PC-3 (cell line): ENCODE data around the gene LILRA6. TPM values are rescaled to one million over a fixed set of nuclear protein-coding genes. Genes with fewer than 3 reads are reported as not detected.
"Not testable (repeated sequence)": the region's sequence is repeated elsewhere in the genome, so short reads cannot be mapped to it uniquely, and the experiment has no call there.

Experiments used
- ATAC-seq: fragments of 200-7000 bp; cut with Tn5 transposase; 2 replicates; pipeline ENCODE4 v1.9.1; 2020; ENCODE audit warnings: mild to moderate bottlenecking, moderate library complexity
- Bru-seq: library from RNA; stranded (reverse); fragments of 400-500 nt; gene quantifications from one replicate; lab custom pipeline; 2021; lab: Mats Ljungman, UMichigan
- BruChase-seq, 2 experiments: library from RNA; stranded (reverse); fragments of 400-500 nt; gene quantifications; one replicate each; lab custom pipeline; 2021; lab: Mats Ljungman, UMichigan
- BruUV-seq: library from RNA; stranded (reverse); fragments of 400-500 nt; replicated peaks from 2 replicates; lab custom pipeline; 2021; lab: Mats Ljungman, UMichigan
- CTCF ChIA-PET: fragments of 300-600 bp; sonication (Branson Sonifier 250); formaldehyde crosslinking; loops from one replicate; lab custom pipeline; 2022; ENCODE audit warnings: antibody characterized with exemption; lab: Charles Lee
- POLR2A ChIA-PET: fragments of 300-600 bp; sonication (Branson Sonifier 250); formaldehyde crosslinking; loops from one replicate; lab custom pipeline; 2022; ENCODE audit warnings: antibody characterized with exemption; ENCODE audit not compliant: unreplicated experiment; lab: Charles Lee
- DNase-seq: peaks from one replicate; pipeline ENCODE4 v3.0.0-alpha.2; 2015
- H2AFZ ChIP-seq: fragments of 300-600 bp; sonication (generic); 2 replicates; pipeline ENCODE4 v1.6.0; 2016; ENCODE audit warnings: antibody characterized with exemption, low read length
- H3F3A ChIP-seq: fragments of 300-600 bp; sonication (generic); one replicate; pipeline ENCODE4 v1.6.0; 2017; ENCODE audit warnings: antibody characterized with exemption, low read length, control low read depth, mild to moderate bottlenecking; ENCODE audit not compliant: unreplicated experiment
- H3K27ac ChIP-seq: fragments of 300-600 bp; sonication (generic); 2 replicates; pipeline ENCODE4 v1.5.1; 2016; ENCODE audit warnings: mild to moderate bottlenecking, low read length
- H3K27me3 ChIP-seq: fragments of 300-600 bp; sonication (generic); 2 replicates; pipeline ENCODE4 v1.6.1; 2016; ENCODE audit warnings: low read length, mixed read lengths
- H3K36me3 ChIP-seq: fragments of 300-600 bp; sonication (generic); 2 replicates; pipeline ENCODE4 v1.6.1; 2016; ENCODE audit warnings: low read depth, mixed run types, low read length, mixed read lengths
- H3K4me1 ChIP-seq: fragments of 300-600 bp; sonication (generic); 2 replicates; pipeline ENCODE4 v1.5.1; 2016; ENCODE audit warnings: low read length; ENCODE audit not compliant: insufficient read depth
- H3K4me2 ChIP-seq: fragments of 300-600 bp; sonication (generic); 2 replicates; pipeline ENCODE4 v1.6.0; 2016; ENCODE audit warnings: low read length
- H3K4me3 ChIP-seq: fragments of 300-600 bp; sonication (generic); 2 replicates; pipeline ENCODE4 v1.5.1; 2016; ENCODE audit warnings: mild to moderate bottlenecking, low read length, mixed read lengths
- H3K79me2 ChIP-seq: fragments of 300-600 bp; sonication (generic); 2 replicates; pipeline ENCODE4 v1.6.1; 2017; ENCODE audit warnings: low read length, mixed read lengths
- H3K9ac ChIP-seq: fragments of 300-600 bp; sonication (generic); 2 replicates; pipeline ENCODE4 v1.6.0; 2016; ENCODE audit warnings: mild to moderate bottlenecking, low read length
- H3K9me2 ChIP-seq: fragments of 300-600 bp; sonication (generic); replicated peaks from 2 replicates; pipeline ENCODE4 v1.6.1; 2016; ENCODE audit warnings: mixed run types, low read length, mixed read lengths
- H3K9me3 ChIP-seq: fragments of 300-600 bp; sonication (generic); 2 replicates; pipeline ENCODE4 v1.6.1; 2016; ENCODE audit warnings: low read length, mixed read lengths
- H4K20me1 ChIP-seq: fragments of 300-600 bp; sonication (generic); 2 replicates; pipeline ENCODE4 v1.6.1; 2016; ENCODE audit warnings: low read length, mixed read lengths
- CTCF ChIP-seq: fragments of 300-600 bp; sonication (generic); conservative IDR thresholded peaks from 2 replicates; pipeline ENCODE4 v1.5.1; 2017; ENCODE audit warnings: antibody characterized with exemption, low read depth, mild to moderate bottlenecking, low read length
- EZH2 ChIP-seq: fragments of 300-600 bp; sonication (generic); IDR thresholded peaks from one replicate; pipeline ENCODE4 v1.6.1; 2017; ENCODE audit warnings: antibody characterized with exemption, mild to moderate bottlenecking, low read length; ENCODE audit not compliant: unreplicated experiment
- EZH2phosphoT487 ChIP-seq: fragments of 300-600 bp; sonication (generic); IDR thresholded peaks from 2 replicates; pipeline ENCODE4 v1.6.1; 2018; ENCODE audit warnings: mild to moderate bottlenecking, antibody characterized with exemption, low read length, borderline replicate concordance
- intact Hi-C: fragments of 100-400 bp; cut with micrococcal nuclease; formaldehyde crosslinking; loops from 2 replicates; pipeline ENCODE4 v1.9.0; 2023
- long read RNA-seq: library from polyadenylated mRNA; unstranded; transcript quantifications from one replicate; pipeline ENCODE4 v2.0.0, GENCODE V29; 2021; ENCODE audit not compliant: unreplicated experiment
- total RNA-seq: library from RNA; depleted of rRNA; stranded (reverse); fragments of >200 nt; gene quantifications from 2 replicates; pipeline ENCODE4 v1.2.3, GENCODE V29; 2014; rRNA removed

The LILRA6 gene
- total RNA-seq (not detected in 2 replicates), Bru-seq, nascent RNA (not detected), BruChase-seq, experiment 1, labeled RNA remaining after a 6-hour chase (not detected), BruChase-seq, experiment 2, labeled RNA remaining after a 2-hour chase (not detected)
- long read RNA-seq: 0 reads

- intact Hi-C loops, H3K27me3 ChIP-seq, ATAC-seq, CTCF ChIA-PET, POLR2A ChIA-PET, H3K27ac ChIP-seq, H4K20me1 ChIP-seq, H3K36me3 ChIP-seq, H3K9me2 ChIP-seq, H3K4me3 ChIP-seq, H3K4me2 ChIP-seq, H3K79me2 ChIP-seq, H3K9ac ChIP-seq, H3K9me3 ChIP-seq, H3K4me1 ChIP-seq, H3F3A ChIP-seq, H2AFZ ChIP-seq, BruUV-seq, DNase-seq: not testable (repeated sequence)
Observed at GRCh38 chr19:54242646-54243045, at the start of gene LILRA6. Gene LILRA6, minus strand, starts transcription at chr19:54242790.

DNA sequence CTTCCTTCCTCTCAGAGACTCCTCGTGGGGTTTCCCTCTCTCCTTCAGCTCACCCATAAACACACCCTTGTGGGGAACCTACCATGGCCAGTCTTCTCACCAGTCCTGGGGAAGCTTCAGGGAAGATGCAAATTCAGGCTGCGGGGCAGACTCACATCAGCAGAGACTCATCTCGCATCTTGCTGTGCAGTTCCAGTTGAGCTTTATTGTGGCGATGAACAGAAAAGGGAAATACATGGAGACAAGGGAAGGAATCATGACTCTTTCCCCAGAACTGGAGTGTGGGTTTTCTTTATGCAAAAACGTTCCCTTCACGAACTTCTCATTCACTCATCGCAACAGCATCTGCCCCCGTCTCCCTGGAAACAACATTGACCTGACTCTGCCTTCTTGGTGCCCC, 46.6 kb upstream of the LILRA6 start:
- intact Hi-C loops, ATAC-seq, POLR2A ChIA-PET, H3K9me2 ChIP-seq, DNase-seq, H2AFZ ChIP-seq, H3K36me3 ChIP-seq, H3K27ac ChIP-seq, CTCF ChIA-PET, H4K20me1 ChIP-seq, H3K4me3 ChIP-seq, H3K79me2 ChIP-seq, H3K4me2 ChIP-seq, H3K4me1 ChIP-seq, H3F3A ChIP-seq, H3K9me3 ChIP-seq, BruUV-seq, H3K9ac ChIP-seq: not testable (repeated sequence)
- peaks cover 87% of the 10 kb centered on the region for H3K27me3 ChIP-seq

GRCh38 chr19:54287456-54287855, 44.9 kb upstream of the LILRA6 start:
- ChIA-PET POLR2A (no interaction called here), CTCF (no interaction called here)
- no peaks in the 10 kb centered on the region; the same call in 1 of the 2 replicates for H3K9me3 ChIP-seq
- no peaks in the 10 kb centered on the region for H3K9me2 ChIP-seq
- no peak overlapping the region for H3K27ac ChIP-seq
- no peak overlapping the region for H3K4me3 ChIP-seq
- ATAC-seq: no peak
- no peaks in the 10 kb centered on the region for H3K4me1 ChIP-seq
- H3K36me3 ChIP-seq: no peaks in the 10 kb centered on the region
- no TSS peak for BruUV-seq
- H3K79me2 ChIP-seq: no peaks in the 10 kb centered on the region
- no peaks in the 10 kb centered on the region for H4K20me1 ChIP-seq
- no peak overlapping the region for H3K4me2 ChIP-seq
- no peaks in the 10 kb centered on the region for H3F3A ChIP-seq
- no peak for TF ChIP-seq EZH2
- TF ChIP-seq CTCF: no peak
- TF ChIP-seq EZH2phosphoT487: no peak
- no peak overlapping the region for H2AFZ ChIP-seq
- peaks cover 87% of the 10 kb centered on the region for H3K27me3 ChIP-seq
- H3K9ac ChIP-seq: no peak overlapping the region
- intact Hi-C loops: no loop called here
- DNase-seq: no peak

DNA sequence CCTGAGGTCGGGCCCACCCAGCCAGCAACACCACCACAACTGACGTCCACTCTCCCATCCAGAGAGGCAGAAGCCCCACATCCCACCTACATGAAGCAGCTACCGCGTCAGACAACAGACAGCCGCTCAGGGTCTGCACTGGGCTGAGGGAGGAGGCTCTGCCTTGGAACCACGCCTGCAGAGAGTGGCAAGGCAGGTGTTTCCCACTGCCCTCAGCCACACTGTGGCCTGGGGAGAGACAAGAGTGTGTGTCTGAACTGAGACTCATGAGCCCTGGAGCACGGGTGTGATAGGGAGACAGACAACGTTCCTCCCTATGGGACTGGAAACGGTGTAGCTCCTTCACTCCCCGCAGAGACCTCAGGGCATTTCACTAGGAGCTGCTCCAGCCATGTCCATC, 43.7 kb upstream of the LILRA6 start:
- H3K9ac ChIP-seq, H3K4me2 ChIP-seq, H3K4me3 ChIP-seq, H3K4me1 ChIP-seq, H3K79me2 ChIP-seq, ATAC-seq, H3K27ac ChIP-seq, DNase-seq, intact Hi-C loops, H4K20me1 ChIP-seq, BruUV-seq, H2AFZ ChIP-seq, POLR2A ChIA-PET, CTCF ChIA-PET, H3F3A ChIP-seq, H3K9me2 ChIP-seq, H3K9me3 ChIP-seq, H3K36me3 ChIP-seq: not testable (repeated sequence)
- peaks cover 87% of the 10 kb centered on the region for H3K27me3 ChIP-seq

DNA sequence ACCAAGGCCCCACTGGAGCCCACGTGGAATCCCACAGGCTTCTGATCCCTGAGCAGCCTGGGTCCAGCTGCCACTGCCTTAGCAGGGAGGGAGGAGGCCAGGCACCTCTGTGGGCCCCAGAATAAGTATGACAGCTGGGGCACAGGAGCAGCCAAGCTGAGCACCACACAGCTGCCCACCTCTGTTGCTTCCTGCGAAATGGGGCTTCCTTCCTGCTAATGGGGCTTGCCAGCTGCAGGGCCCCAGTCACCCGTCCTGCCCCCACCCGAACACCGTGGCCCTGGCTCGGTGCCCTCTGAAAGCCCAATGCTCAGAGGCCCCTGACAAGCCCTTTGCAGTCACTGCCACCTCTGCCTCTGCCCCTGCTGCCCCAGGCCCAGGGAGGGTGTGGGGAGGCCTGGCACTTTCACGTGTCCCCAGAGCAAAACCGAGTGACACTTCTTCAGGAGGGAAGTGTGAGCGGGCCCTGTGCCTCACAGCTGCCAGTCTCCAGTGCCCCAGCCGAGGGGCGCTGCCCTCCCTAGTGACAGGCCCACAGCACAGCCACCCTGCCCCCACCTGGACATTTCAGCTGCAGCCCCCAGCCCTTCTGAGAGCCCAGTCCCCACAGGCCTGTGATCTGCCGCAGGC, 43.0 kb upstream of the LILRA6 start:
- H3F3A ChIP-seq: not testable (repeated sequence)

More for the DNA sequence above, 43.0 kb upstream of the LILRA6 start:
- POLR2A ChIA-PET, H4K20me1 ChIP-seq, H3K79me2 ChIP-seq, ATAC-seq, CTCF ChIA-PET, BruUV-seq, DNase-seq, intact Hi-C loops, H3K9ac ChIP-seq, H3K9me2 ChIP-seq, H3K4me3 ChIP-seq, H3K4me2 ChIP-seq, H3K27ac ChIP-seq, H3K36me3 ChIP-seq, H3K9me3 ChIP-seq, H2AFZ ChIP-seq, H3K4me1 ChIP-seq: not testable (repeated sequence)
- H3K27me3 ChIP-seq: peaks cover 87% of the 10 kb centered on the region
